Tibial artery (tissue), 4 donors: ENCODE results near the gene ASAP2.

Experiments used
- DNase-seq, 2 donors: peaks; one replicate each; pipeline ENCODE4 v3.0.0-alpha.2; 2019
- H3K27ac ChIP-seq, 2 donors: fragments of 200-600 bp; sonication (generic) in 1 of 2; 1 replicate in 1 of 2; 2 replicates in 1 of 2; pipeline ENCODE4 v1.5.1; 2018 to 2019; ENCODE audit warnings: mild to moderate bottlenecking in 1 of 2
- H3K27me3 ChIP-seq, 2 donors: fragments of 200-600 bp; sonication (generic) in 1 of 2; one replicate each; pipeline versions ENCODE4 v1.5.1 to v1.6.0; 2016 to 2019
- H3K36me3 ChIP-seq, 3 donors: fragments of 200-600 bp; sonication (generic) in 2 of 3; one replicate each; pipeline ENCODE4 v1.5.1; 2016 to 2019; ENCODE audit warnings: mild to moderate bottlenecking in 2 of 3
- H3K4me1 ChIP-seq, 4 donors: fragments of 200-600 bp; sonication (generic) in 2 of 4; 1 replicate in 3 of 4; 2 replicates in 1 of 4; pipeline ENCODE4 v1.5.1; 2016 to 2019
- H3K4me3 ChIP-seq, 2 donors: fragments of 200-600 bp; sonication (generic) in 1 of 2; 1 replicate in 1 of 2; 2 replicates in 1 of 2; pipeline ENCODE4 v1.5.1; 2018 to 2019; ENCODE audit warnings: mild to moderate bottlenecking in 2 of 2
- H3K9me3 ChIP-seq, 3 donors: fragments of 200-600 bp; sonication (generic) in 1 of 3; one replicate each; pipeline ENCODE4 v1.5.1; 2016 to 2019
- intact Hi-C: fragments of 100-400 bp; cut with DNase I; formaldehyde crosslinking; loops from one replicate; pipeline ENCODE4 v1.15.0; 2023; ENCODE audit warnings: low total_unique reads
- TF ChIP-seq, protein P1 (sequence below), 2 experiments: fragments of 200-600 bp in 1 of 2; fragments of 450-650 bp in 1 of 2; IDR thresholded peaks; one replicate each; pipeline ENCODE4 v1.5.1; 2017 to 2019; ENCODE audit warnings: antibody characterized with exemption in 2 of 2, mild to moderate bottlenecking in 1 of 2, moderate library complexity in 1 of 2

ASAP2 gene

DNA sequence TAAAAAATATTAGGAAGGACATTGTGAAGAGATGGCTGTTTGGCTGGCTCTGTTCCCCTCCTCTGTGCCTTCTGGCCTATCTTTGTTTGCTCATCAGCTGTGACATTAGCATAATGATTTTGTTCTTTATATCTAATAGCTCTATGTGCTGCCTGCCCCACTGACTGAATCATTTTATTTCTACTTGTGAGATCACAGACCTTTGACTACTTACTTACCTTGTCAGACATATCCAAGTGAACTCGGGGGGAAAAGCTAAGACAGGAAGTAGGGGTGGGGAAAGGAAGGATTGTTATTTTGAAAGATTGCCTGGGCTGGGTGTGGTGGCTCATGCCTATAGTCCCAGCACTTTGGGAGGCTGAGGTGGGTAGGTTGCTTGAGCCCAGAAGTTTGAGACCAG, 104.2 kb downstream of the ASAP2 start:
- no peaks in the 10 kb centered on the region for H3K27me3 ChIP-seq
- H3K27ac ChIP-seq: peak overlapping the region; percentile 68 to 74
- H3K9me3 ChIP-seq: no peaks in the 10 kb centered on the region
- intact Hi-C loops: no loop called here
- no peaks in the 10 kb centered on the region for H3K36me3 ChIP-seq
- H3K4me3 ChIP-seq: no peak overlapping the region
- no peak for DNase-seq
- TF ChIP-seq, protein P1, sequence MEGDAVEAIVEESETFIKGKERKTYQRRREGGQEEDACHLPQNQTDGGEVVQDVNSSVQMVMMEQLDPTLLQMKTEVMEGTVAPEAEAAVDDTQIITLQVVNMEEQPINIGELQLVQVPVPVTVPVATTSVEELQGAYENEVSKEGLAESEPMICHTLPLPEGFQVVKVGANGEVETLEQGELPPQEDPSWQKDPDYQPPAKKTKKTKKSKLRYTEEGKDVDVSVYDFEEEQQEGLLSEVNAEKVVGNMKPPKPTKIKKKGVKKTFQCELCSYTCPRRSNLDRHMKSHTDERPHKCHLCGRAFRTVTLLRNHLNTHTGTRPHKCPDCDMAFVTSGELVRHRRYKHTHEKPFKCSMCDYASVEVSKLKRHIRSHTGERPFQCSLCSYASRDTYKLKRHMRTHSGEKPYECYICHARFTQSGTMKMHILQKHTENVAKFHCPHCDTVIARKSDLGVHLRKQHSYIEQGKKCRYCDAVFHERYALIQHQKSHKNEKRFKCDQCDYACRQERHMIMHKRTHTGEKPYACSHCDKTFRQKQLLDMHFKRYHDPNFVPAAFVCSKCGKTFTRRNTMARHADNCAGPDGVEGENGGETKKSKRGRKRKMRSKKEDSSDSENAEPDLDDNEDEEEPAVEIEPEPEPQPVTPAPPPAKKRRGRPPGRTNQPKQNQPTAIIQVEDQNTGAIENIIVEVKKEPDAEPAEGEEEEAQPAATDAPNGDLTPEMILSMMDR (IDR thresholded peaks at IDR 0.05): no peak
- H3K4me1 ChIP-seq: peaks cover 0 to 67% (median 39%) of the 10 kb centered on the region in 4 donors

DNA sequence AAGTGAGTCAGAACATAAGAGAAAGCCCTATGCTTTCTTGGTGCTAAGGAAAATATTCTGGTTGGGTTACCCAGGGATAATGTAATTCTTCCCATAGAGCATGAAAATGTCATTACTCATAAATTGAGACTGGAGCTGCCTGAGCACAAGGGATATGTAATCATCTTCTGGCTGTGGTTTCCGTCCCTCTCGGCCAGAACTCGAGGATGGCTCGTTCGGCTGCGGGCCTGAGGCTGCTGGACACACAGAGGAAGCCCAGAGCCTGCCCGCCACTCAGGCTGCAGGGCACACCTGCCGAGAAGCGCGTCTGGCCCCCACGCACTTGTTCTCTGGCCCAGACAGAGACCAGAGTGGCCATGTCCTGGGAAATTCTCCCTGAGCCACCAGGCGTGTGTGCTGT, 104.9 kb downstream of the ASAP2 start:
- TF ChIP-seq, protein P1 (IDR thresholded peaks at IDR 0.05): no peak
- no peaks in the 10 kb centered on the region for H3K27me3 ChIP-seq
- peak; percentile 82 to 85 for DNase-seq
- H3K9me3 ChIP-seq: no peaks in the 10 kb centered on the region
- H3K36me3 ChIP-seq: no peaks in the 10 kb centered on the region
- H3K4me3 ChIP-seq: no peak overlapping the region
- H3K27ac ChIP-seq: peak overlapping the region; percentile 68 to 74
- H3K4me1 ChIP-seq: peaks cover 0 to 62% (median 38%) of the 10 kb centered on the region in 4 donors
- intact Hi-C loops: no loop called here

DNA sequence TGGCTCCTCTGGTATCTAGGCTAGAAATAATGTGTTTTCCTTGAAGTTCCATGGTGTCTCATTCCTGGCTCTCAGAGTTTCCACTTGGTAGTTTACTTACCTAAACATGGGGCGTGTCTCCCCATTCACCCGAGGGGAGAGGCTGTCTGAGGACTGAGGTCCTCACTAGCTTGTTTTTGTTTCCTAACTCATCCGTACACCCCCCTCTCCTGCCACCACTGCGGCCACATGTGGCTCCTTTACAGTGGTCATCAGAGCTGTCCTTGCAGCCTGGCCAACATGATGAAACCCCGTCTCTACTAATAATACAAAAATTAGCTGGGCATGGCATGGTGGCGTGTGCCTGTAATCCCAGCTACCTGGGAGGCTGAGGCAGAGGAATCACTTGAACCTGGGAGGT, 106.0 kb downstream of the ASAP2 start:
- no peaks in the 10 kb centered on the region for H3K9me3 ChIP-seq
- intact Hi-C loops: no loop called here
- TF ChIP-seq, protein P1 (IDR thresholded peaks at IDR 0.05): no peak
- peak overlapping the region; percentile 68 to 74 for H3K27ac ChIP-seq
- H3K36me3 ChIP-seq: no peaks in the 10 kb centered on the region
- no peak overlapping the region for H3K4me3 ChIP-seq
- no peak for DNase-seq
- H3K27me3 ChIP-seq: no peaks in the 10 kb centered on the region
- peaks cover 0 to 51% (median 29%) of the 10 kb centered on the region in 4 donors for H3K4me1 ChIP-seq

DNA sequence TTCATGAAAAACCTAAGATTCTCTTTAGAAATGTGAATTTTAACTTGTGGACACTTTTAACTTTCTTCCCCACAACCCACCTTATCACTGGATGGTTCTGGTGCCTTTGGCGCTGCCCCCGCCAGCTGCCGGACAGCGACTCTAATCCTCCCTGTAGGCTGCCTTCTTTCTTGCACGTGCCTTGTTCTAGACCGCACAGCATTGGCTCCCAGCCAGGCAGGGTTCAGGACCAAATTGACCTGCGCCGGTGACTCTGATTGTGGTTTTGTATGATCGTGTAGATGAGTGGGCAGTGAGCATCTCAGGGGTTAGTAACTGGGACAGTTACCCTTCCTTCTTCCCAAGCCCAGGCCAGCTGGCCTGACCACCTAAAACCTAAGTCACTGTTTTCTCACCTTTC, 106.8 kb downstream of the ASAP2 start:
- intact Hi-C loops: no loop called here
- Histone ChIP-seq H3K4me1 (peaks cover 0 to 45% (median 26%) of the 10 kb centered on the region in 4 donors), H3K27me3 (no peaks in the 10 kb centered on the region), H3K36me3 (no peaks in the 10 kb centered on the region), H3K4me3 (no peak overlapping the region), H3K9me3 (no peaks in the 10 kb centered on the region), H3K27ac (no peak overlapping the region)
- TF ChIP-seq, protein P1 (IDR thresholded peaks at IDR 0.05): no peak
- no peak for DNase-seq

DNA sequence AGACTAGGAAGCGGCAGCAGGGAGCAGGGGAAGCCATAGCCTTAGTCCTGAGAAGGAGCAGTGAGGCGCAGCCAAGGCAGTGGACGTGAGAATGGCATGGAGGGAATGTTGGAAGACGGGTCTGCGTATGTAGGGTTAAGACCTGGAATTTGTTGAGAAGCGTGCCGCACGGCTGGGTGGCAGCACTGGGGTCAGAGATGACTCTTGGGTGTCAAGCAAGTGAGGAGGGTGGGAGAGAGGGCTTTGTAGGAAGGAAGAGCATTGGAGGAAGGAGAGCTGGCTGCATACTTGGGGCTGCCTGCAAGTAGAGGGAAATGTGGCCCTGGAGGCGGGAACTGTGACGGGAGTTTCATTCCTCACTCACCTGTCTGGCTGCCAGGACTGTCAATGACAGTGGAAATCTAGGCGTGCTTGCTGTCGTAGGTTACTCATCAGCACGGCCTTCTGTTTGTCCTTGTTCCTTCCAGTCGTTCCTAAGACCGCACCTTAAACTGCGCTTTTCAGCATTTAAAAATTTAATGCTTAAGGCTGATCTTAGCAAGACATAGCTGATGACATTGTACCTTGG, 108.8 kb downstream of the ASAP2 start:
- no peaks in the 10 kb centered on the region for H3K36me3 ChIP-seq
- H3K27ac ChIP-seq: no peak overlapping the region
- intact Hi-C loops: no loop called here
- no peaks in the 10 kb centered on the region for H3K27me3 ChIP-seq
- H3K4me3 ChIP-seq: no peak overlapping the region
- TF ChIP-seq, protein P1 (IDR thresholded peaks at IDR 0.05): no peak
- DNase-seq: no peak
- H3K4me1 ChIP-seq: peaks cover 0 to 39% (median 30%) of the 10 kb centered on the region in 4 donors
- no peaks in the 10 kb centered on the region for H3K9me3 ChIP-seq

DNA sequence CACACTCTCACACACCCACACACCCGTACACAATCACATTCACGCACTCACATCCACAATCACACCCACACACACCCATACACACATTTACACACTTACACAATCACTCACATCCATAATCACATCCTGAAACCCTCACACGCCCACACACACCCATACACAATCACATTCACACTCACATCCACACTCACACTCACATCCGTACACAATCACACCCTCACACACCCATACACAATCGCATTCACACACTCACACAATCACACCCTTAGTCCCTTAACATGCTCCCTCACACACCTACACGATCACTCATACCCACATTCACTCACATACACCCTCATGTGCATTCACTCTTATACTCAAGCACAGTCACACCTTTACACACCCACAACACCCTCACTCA, 110.9 kb downstream of the ASAP2 start:
- intact Hi-C loops: no loop called here
- TF ChIP-seq, protein P1 (IDR thresholded peaks at IDR 0.05): no peak
- H3K27ac ChIP-seq: no peak overlapping the region
- peaks cover 0 to under 1% (median 0%) of the 10 kb centered on the region in 3 donors for H3K36me3 ChIP-seq
- no peak for DNase-seq
- H3K4me1 ChIP-seq: peaks cover 0 to 17% (median 12%) of the 10 kb centered on the region in 4 donors
- no peaks in the 10 kb centered on the region for H3K27me3 ChIP-seq
- H3K9me3 ChIP-seq: no peaks in the 10 kb centered on the region
- no peak overlapping the region for H3K4me3 ChIP-seq
